ENCODE measurements around the gene SON.
"Not testable (repeated sequence)": the region's sequence is repeated elsewhere in the genome, so short reads cannot be mapped to it uniquely, and the experiment has no call there.

SON gene

DNA sequence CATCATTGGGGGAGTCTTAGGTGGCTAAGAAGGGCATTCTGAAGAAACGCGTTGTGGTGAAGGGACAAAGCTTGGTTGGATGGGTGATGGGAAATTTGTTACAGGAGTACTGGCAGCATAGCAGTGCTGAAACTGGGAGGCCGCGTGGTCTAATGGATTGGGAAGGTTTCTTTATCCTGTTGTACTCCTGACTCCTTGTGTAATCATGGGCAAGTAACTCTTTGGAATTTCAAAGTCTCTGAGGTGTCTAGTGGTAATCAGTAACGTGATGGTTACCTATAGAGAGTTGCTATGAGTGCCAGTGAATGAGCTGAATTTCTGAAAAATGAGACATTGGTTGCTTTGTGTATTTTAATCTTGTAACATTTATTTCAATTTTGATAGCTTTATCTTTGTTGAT lies 27.2 kb downstream of the SON start:
- no peak for DNase-seq (ENCODE audit: low spot score)

DNA sequence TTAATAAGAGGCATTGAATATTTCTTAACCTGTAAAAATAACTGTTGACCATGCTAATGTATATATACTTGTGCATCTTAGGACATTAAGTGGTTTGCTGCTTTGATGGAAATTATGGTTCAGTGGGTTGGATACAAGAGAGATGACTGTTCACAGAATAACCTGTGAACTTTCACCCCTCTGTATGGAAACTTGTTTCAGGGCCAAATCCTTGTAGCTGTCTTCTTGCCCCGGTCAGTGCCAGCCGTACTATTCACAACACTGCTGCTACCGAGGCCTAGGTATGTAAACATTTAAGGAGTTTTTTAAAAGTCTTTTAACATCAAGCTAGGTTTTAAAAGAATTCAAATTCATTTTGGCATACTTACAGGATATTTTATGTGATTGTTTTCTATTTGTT lies 29.5 kb downstream of the SON start:
- no peak for DNase-seq (ENCODE audit: low spot score)

DNA sequence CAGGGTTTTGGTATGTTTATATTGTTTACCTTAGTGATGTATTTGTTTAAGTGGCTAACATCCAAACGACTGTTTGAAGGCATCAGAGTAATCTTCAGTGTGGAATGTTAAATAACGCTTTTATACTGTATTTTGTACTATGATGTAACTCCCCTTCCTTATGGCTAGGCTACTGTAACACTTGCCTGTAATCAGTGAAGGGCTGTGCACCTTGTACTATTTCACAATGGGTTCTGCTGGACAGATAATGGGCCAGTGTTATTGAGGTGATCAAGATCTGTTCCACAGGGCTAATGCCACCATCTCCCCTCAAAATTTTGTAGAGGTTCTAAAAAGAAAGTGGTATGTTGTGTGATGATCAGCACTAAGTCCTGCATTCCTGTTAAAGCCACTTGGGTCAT lies 33.9 kb downstream of the SON start:
- DNase-seq (ENCODE audit: low spot score), result not testable (repeated sequence)

DNA sequence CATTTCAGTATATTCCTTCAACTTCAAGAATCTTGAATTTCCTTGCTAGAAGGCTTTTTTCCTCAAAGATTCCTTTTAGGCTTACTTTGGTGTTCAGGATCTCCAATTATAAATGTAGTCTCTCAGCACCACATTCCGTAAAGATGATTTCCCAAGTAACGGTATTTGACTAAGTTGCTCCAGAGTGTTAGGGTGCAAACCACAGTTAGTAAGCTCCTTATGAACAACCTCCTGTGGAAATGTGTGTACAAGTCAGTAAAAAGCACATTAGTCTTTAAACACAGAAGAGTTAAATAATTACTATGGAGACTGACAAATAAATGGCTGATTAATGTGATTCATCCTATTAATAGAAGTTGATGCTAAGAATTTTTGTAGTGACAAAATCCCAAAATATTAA lies 35.4 kb downstream of the SON start:
- no peak for DNase-seq (ENCODE audit: low spot score)

DNA sequence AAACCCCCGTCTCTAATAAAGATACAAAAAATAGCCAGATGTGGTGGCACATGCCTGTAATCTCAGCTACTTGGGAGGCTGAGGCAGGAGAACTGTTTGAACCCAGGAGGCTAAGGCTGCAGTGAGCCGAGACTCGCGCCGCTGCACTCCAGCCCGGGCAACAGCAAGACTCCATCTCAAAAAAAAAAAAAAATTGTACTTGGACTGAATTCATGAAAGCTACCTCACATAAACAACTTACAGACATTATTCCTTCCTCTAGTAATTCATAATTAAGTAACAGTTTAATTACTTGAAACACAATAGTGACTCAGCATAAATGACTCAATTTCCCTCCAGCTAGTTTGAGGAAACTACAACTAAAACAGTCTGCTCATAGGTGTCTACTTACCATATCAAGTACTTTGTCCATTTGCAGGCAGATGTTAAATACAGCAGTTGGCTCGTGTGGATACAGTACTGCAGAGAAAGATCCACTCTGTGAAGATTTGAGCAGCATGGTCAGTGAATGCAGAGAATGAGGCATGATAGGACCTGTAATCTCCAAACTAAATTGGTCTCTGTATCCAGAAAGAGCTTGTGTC lies 36.2 kb downstream of the SON start:
- DNase-seq (ENCODE audit: low spot score), result no peak

DNA sequence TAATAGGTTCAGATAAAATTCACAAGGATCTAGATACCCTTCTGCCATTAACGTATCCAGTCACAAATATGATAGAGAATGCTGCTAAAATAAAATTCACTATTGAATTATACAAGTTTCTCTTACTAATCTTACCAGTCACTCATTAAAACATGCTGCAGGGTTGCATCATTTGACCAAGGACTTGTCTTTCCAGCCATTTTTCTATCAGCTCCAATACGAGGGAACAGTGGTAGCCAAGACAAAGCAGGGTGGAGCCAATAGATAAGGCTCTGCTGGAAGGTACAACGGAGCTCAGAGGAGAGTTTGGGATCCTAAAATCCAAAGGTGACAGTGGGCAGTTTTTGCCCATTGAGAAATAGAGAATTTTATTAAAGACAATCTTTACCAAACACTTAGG lies 41.6 kb downstream of the SON start:
- no peak for DNase-seq (ENCODE audit: low spot score)

DNA sequence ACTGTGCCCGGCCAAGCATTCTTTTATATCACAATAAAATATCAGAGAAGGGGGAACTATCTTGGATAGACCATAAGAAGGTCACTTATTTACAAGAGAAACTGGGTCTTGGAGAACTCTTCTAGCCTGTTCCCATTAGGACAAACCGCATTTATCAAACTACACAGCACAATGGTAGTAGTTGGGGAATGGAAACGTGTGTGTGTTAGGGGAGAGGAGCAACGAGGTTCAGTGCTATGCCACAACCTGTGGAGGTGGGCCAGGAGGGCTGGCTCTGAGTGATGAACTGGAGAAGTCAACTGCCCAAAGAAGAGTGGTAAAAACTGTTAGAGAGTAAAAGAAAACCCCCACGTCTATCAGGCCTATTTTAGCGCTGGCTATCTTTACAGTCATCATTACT lies 44.1 kb downstream of the SON start:
- no peak for DNase-seq (ENCODE audit: low spot score)

DNA sequence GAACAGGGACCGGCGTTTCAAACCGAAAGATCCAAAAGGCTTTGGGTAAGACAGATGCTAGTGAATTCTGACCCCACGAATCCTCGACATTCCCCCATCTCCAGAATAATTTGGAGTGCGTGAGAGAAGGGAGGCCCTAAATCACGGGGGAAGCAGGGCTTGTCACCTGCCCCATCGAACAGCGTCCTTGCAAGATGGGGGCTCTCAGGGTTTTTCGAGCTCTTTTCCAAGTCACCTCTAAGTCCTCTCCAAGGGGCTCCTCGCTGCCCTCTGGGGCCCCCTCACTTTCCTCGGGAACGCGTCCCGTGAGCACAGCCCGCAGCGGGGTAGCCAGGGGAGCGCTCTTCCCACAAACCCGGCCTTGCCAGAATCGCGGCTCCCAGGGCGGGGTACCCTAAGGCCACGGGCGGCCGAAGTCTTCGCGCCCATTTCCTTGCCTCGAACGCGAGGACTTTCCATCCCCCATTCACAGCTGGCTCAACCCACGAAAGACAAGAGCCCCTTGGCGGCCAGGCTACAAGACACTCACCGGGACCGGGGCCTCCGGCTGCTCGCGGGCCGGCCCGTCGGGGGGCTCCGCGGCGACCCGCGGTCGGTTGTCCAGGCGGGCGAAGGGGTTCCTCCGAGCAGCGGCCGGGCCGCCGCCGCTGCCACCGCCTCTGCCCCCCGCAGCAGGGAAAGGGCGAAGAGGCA lies 45.1 kb downstream of the SON start:
- DNase-seq (ENCODE audit: low spot score), result peak; percentile 31

DNA sequence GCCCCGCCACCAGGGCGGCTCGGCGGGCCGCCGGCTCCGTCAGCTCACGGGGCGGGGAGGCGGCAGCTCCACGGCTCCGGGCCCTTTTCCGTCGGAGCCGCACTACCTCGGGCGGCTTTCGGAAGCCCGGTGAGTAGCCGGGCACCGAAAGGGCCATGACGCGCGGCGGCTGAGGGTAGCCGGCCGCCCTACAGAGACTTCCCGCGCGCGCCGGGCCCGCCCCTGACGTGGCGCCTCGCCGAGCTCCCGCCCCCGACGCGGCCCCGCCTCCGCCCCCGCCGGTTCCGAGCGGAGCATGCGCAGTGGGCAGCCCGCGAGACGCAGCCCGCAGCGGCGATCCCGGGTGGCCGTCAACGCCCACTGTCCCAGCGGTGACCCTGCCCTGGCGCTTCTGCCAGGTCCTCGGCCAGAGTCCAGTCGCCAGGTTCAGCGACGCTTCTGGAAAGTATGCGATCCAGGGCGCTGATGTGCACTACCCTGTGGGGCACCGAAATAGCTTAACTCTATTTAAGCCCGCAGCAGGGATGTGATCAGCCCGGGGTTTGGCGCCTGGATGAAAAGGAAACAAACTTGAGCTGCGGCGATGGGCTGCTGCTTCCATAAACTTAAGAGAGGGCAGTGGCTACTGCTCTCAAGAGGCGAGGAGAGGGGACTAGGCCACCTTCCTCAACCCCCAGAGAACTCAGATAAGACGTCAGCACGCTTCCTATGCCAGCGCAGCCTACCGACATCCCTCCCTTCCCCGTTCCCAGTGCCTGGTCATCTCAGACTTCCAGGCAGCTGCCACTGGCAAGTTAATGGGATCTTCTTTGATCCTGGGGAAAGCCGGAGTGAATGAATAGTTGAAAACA lies 45.9 kb downstream of the SON start, which contains the start of gene DONSON:
TSS of gene DONSON (minus strand) at position 200 of the 851 bp plus-strand sequence. CDS start at position 157, 43 bp downstream.
- peak; percentile 99 for DNase-seq (ENCODE audit: low spot score)

DNA sequence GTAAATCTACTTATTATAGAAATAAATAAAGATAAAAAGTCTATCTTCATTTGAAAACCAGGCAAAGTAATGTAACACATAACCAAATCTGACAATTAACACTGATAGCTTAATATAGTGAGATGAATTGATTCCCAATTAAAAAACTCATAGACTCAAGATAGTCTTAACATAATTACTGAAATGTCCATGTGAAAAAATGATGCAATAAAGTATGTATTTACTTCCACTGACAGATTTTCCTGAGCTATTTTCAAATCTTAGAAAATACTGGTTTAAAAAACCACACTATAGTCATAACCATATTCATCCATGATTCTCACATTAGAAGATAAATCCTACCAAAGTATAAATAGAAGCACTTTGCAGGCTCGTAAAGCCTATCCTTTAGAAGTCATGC lies 55.2 kb downstream of the SON start:
- DNase-seq (ENCODE audit: low spot score), result no peak

DNA sequence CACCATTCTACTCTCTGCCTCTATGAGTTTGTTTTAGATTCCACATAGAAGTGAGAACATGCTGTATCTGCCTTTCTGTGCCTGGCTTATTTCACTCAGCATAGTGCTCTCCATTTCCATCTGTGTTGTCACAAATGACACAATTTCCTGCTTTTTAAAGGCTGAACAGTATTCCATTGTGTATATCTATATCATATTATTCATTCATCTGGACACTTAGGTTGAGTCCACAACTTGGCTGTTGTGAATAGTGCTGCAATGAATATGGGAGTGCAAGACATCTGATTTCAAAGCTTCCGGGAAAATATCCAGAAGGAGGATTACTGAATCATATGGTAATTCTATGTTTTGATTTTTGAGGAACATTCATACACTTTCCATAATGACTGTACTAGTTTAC lies 65.7 kb downstream of the SON start:
- no peak for DNase-seq (ENCODE audit: low spot score)

DNA sequence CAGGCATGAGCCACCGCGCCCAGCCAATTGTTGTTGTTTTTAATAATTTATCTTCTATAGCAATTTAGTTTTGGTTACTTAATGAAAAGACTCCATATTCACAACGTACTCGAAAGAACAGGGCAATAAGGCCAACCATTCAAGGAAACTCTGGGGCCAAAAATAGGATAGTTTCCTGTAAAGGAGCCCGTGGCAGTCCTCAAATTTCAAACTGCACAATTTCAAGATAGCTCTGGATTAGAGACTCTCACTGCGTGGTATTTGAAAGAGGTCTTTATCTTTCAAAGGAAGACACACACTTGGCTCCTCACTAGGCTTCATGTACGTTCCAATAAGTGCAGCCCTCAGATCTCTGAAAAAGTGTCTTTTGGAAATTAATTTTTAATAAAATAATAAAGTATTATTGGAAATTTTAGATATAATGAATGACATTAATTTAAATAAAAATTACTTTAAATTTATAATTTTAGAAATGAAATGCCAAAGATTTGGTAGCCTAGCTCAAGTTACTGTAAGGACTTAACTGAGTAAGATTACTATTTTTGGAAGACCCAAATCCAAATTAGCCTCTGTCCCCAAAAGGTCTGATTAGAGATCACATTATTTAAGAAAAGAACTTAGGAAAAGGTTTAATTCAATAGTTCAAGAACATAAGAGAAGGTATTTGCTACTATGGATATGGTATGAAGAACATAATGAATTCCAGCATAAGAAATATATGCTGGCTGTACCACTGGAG lies 68.3 kb downstream of the SON start:
- no peak for DNase-seq (ENCODE audit: low spot score)

DNA sequence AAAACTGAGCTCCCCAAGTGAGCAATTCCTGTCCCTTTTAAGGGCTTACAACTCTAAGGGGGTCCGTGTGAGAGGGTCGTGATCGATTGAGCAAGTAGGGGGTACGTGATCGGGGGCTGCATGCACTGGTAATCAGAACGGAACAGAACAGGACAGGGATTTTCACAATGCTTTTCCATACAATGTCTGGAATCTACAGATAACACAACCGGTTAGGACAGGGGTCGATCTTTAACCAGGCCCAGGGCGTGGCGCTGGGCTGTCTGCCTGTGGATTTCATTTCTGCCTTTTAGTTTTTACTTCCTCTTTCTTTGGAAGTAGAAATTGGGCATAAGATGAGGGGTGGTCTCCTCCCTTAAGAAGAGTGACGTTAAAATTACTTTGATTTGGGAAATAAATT lies 74.7 kb downstream of the SON start:
- DNase-seq (ENCODE audit: low spot score), result not testable (repeated sequence)

DNA sequence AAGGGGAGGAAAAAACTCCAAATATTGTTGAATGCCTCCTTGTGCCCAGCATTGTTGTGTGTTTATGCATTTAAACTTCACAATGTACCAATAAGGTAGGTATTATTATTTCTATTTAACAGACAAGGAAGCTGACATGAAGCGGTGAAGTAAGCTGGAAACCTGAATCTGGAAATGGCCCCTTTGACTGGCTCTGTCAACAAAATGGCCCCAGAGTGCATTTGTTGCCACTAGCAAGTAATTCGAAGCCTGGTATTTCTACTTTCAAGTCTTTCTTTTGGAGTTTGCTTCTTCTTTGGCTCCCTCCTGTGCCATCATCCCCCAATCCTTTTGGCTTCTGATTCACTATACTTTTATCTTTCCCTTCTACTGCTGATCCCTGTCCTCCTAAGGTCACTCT lies 75.6 kb downstream of the SON start:
- peak; percentile 8 for DNase-seq (ENCODE audit: low spot score)

DNA sequence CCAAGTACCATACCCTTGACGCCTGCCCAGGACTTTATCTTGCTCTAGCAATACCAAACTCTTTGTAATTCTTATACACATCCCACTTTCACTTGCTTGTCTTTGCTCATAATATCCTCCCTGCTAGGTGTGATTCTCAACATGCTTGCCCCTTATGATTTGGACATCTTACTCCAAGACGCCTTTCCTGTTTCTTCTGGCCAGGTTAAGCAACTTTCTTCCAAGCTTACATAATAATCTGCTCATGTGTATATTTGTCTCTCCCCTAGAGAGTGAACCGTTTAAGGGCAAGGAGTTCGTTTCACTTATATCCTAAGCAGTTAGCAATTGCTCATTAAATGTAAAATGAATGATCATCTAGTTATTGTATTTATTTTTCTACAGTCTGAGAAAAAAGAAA lies 76.9 kb downstream of the SON start:
- DNase-seq (ENCODE audit: low spot score), result no peak

DNA sequence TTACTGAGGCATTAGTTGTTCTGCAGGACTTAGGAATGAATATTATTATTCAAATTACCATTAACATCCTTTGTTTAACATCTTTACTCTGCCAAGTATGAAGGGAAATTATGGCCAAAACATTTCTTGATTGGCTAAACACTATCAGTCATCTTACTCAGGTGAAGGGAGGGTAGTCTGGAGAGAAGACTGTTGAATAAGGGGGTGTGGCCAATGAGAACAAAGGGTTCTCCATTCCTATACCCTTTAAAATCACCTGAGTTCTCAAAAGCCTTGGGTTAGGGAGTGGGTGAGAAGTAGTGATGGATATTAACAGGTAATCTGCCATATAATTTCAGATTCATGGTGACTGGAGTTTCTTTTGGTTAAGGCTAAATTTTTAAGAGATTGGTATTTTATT lies 79.4 kb downstream of the SON start:
- DNase-seq (ENCODE audit: low spot score), result peak; percentile 44

DNA sequence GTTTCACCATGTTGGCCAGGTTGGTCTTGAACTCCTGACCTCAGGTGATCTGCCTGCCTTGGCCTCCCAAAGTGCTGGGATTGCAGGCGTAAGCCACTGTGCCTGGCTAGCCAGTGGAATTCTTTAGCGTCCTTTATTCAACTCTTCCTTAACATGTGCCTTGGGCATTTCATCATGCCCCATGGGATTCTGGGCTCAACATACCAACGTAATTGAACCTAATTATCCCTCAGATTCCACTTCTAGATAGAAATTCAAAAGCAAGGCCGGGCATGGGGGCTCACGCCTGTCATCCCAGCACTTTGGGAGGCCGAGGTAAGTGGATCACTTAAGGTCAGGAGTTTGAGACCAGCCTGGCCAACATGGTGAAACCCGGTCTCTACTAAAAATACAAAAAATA lies 83.3 kb downstream of the SON start:
- not testable (repeated sequence) for DNase-seq (ENCODE audit: low spot score)

Measured in iPS-NIHi11 (cell line).